Daoy (cell line): Measurements from ENCODE around the gene PHGDH. TPM values are rescaled to one million over a fixed set of nuclear protein-coding genes. Genes with fewer than 3 reads are reported as not detected.
"Not testable (repeated sequence)": the region's sequence is repeated elsewhere in the genome, so short reads cannot be mapped to it uniquely, and the experiment has no call there.

Experiments
- DNase-seq: peaks from one replicate; pipeline ENCODE4 v3.0.0-alpha.2; 2015; ENCODE audit warnings: low read depth
- total RNA-seq: library from RNA; depleted of rRNA; stranded (reverse); fragments of >200 nt; shearing (Covaris generic); gene quantifications from 2 replicates; pipeline ENCODE4 v1.2.3, GENCODE V29; 2014

PHGDH gene
- total RNA-seq, 1 experiment from 2014 or later, result 166 TPM

DNA sequence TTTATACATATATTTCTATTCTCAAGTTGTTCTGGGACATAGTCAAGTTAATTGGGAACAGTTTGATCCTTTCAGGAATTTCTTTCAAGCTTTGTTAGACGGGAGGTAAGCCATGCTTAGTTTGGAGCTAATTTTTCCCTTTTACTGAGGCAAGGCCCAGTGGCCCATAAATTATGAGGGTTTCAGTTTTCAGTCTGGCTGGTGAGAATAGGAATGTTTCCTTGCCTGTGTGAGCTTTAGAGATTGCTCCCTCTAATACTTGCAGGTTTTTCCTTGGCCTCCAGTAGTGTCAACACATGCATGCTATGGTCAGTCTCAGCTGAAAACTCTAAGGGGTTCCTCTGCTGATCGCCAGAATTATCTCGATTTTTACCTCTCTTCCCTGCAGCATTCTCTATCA lies 14.1 kb upstream of the PHGDH start:
- no peak for DNase-seq

DNA sequence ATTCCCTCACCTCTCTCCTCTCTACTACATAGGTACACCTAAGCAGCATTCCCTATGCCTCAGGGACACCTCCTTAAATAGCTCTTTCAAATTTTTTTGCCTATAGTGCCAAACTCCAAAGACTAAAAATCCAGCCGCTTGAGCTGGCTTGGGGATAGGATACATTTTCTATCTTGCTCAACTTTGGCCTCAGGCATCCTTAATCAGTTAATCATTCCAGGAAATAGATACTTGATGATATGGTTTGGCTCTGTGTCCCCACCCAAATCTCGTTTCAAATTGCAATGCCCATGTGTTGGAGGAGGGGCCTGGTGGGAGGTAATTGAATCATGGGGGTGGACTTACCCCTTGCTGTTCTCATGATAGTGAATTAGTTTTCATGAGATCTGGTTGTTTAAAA lies 11.4 kb upstream of the PHGDH start:
- DNase-seq, result no peak

DNA sequence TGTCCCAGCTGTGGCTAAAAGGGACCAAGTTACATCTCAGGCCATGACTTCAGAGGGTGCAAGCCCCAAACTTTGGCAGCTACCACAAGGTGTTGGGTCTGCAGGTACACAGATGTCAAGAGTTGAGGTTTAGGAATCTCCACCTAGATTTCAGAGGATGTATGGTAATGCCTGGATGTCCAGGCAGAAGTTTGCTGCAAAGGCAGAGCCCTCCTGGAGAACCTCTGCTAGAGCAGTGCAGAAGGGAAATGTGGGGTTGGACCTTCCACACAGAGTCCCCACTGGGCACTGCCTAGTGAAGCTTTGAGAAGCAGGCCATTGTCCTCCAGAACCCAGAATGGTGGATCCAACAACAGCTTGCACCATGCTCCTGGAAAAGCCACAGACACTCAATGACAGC lies 10.1 kb upstream of the PHGDH start:
- DNase-seq, result no peak

- peak; percentile 89 for DNase-seq
Measured at GRCh38 chr1:119702384-119702783, 9.3 kb upstream of the PHGDH start.

GRCh38 chr1:119703666-119704450 lies 7.9 kb upstream of the PHGDH start:
- peak; percentile 27 for DNase-seq

DNA sequence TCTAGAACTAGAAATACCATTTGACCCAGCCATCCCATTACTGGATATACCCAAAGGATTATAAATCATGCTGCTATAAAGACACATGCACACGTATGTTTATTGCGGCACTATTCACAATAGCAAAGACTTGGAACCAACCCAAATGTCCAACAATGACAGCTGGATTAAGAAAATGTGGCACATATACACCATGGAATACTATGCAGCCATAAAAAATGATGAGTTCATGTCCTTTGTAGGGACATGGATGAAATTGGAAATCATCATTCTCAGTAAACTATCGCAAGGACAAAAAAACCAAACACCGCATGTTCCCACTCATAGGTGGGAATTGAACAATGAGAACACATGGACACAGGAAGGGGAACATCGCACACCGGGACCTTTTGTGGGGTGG lies 5.1 kb upstream of the PHGDH start:
- not testable (repeated sequence) for DNase-seq

DNA sequence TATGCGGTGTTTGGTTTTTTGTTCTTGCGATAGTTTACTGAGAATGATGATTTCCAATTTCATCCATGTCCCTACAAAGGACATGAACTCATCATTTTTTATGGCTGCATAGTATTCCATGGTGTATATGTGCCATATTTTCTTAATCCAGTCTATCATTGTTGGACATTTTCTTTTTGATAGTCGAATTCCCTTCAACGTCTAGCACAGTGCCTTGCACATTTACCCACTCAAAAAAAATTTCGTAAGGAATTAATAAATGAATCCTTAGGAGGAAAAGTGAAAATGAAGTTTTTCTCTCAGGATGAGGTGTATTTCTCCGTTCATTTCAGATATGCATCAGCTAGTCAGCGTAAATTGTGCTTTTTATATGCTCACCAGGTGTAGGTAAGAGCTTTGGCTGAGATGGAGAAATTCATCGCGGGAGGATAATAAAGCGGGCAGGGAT lies 354 bp upstream of the PHGDH start:
- not testable (repeated sequence) for DNase-seq

- peak; percentile 95 for DNase-seq
Measured at GRCh38 chr1:119712342-119713038, 756 bp downstream of the PHGDH start.

- DNase-seq, result peak; percentile 39
Measured at GRCh38 chr1:119713039-119713748, 1.5 kb downstream of the PHGDH start.

DNA sequence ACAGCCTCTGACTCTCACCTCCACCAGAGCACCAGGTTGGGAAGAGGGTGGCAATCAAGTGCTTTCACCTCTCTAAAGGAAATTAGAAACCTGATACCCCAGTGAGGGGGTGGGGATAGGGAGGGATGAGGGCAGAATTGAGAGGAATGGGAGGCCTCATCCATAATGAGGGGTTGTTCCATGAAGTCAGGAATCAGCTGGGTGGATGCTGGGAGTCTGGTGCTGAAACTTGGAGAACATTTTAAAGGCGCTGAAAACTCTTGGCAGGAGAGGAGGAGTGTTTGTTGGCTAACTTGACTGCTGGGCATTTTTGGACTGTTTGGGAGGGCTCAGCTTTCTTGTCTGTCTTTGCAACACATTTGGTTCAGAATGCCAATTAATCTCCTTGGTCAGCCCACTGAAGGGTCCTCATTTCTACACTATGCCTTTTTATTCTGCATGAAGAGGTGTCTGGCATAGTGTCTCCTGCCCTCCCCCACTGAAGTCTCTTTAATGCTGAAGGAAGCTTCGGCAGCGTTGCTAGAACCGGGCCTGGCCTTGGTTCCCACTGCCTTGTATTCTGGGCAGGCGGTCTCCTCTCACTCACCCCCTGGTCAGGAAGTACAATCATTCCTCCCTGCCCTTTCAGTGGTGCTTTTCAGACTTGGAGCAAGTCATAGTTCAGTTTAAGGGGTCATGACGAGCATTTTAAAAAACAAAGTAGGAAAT lies 2.2 kb downstream of the PHGDH start:
- DNase-seq, result no peak

DNA sequence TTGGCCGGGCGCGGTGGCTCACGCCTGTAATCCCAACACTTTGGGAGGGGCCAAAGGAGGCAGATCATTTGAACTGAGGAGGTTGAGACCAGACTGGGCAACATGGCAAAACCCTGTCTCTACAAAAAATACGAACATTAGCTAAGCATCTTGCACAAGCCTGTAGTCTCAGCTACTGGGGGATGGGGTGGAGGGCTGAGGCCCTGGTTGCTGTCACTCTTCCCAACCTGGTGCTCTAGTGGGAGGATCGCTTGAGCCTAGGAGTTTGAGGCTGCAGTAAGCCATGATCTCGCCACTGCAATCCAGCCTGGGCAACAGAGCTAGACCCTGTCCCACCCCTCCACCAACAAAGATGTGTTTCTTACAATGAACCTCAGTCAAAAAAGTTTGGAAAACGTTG lies 2.8 kb downstream of the PHGDH start:
- no peak for DNase-seq

- DNase-seq, result no peak
Measured at GRCh38 chr1:119715542-119715941, 3.8 kb downstream of the PHGDH start.

- DNase-seq, result no peak
Measured at GRCh38 chr1:119718409-119718808, 6.7 kb downstream of the PHGDH start.

GRCh38 chr1:119718972-119719371 lies 7.2 kb downstream of the PHGDH start:
- no peak for DNase-seq

DNA sequence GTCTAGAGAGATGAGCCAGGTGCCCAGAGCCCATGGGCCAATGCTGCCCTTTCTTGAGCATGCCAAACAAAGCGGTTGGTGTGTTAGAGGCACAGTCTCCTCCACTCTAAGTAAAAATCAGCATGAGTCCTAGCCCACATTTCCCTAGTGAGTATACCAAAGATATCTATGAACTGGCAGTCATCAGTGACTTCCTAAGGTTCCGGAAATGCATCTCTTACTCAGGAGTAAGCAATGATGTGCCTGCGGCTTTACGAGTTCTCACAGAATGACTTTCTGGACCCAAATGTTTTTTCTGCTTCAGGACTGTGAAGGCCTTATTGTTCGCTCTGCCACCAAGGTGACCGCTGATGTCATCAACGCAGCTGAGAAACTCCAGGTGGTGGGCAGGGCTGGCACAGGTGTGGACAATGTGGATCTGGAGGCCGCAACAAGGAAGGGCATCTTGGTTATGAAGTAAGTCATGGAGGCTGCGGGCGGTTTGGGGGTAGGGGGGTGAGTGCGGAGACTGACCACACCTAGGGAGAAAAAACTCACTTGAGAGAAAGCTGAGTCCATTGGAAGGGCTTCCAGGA lies 9.2 kb downstream of the PHGDH start:
- DNase-seq, result no peak

DNA sequence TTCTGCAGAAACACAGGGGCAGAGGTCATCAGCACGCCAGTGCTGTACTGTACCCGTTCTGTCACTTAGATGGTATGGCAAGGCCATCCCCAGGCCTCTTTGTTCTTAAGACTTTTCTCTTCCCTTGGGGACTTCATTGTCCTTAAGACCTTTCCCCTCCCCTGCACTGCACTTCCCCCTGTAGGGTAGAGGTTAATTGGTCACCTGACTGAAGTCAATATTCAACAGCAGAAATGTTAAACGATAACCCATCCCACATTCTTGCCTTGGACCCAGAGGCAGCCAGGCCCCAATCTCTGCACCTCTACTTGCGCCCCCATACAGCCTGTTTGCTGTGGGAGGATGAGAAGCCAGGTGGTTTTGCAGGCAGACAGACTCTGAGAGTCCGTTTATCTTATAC lies 10.2 kb downstream of the PHGDH start:
- DNase-seq, result no peak

GRCh38 chr1:119724611-119725218 lies 13.0 kb downstream of the PHGDH start:
- no peak for DNase-seq

GRCh38 chr1:119725626-119726025 lies 13.9 kb downstream of the PHGDH start:
- DNase-seq, result no peak

GRCh38 chr1:119727991-119728390 lies 16.3 kb downstream of the PHGDH start:
- no peak for DNase-seq

DNA sequence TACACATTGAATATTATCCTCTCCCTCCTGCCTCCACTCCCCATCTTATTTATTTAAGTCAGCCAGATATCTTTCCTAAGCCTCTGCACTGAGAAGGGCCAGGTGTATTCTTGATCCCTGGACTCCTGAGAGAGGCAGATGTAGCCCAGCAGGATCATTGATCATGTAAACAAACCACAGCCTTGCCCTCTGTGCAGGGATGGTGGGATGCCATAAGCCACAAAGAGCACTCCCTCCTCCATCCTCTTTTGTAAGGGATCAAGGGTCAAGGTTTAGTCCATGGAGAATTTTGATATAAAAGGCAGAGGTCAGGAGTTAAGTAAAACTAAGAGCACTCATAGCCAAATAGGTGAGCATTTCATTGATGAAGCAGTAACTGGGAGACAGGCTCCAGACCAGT lies 17.3 kb downstream of the PHGDH start:
- DNase-seq, result no peak

GRCh38 chr1:119731060-119731459 lies 19.3 kb downstream of the PHGDH start:
- no peak for DNase-seq
